Activated T-cell treated with anti-CD3 and anti-CD28 coated beads for 24 hours (primary cell): ENCODE data around the gene CCDC51.
"Not testable (repeated sequence)": the region's sequence is repeated elsewhere in the genome, so short reads cannot be mapped to it uniquely, and the experiment has no call there.

Experiments used
- DNase-seq: peaks from one replicate; pipeline ENCODE4 v3.0.0-alpha.2; 2020; ENCODE audit warnings: low read depth

Gene CCDC51

GRCh38 chr3:48465531-48466378, 25.8 kb upstream of the CCDC51 start:
- peak; percentile 76 for DNase-seq

GRCh38 chr3:48465237-48465530, 25.3 kb upstream of the CCDC51 start:
- DNase-seq = no peak

DNA sequence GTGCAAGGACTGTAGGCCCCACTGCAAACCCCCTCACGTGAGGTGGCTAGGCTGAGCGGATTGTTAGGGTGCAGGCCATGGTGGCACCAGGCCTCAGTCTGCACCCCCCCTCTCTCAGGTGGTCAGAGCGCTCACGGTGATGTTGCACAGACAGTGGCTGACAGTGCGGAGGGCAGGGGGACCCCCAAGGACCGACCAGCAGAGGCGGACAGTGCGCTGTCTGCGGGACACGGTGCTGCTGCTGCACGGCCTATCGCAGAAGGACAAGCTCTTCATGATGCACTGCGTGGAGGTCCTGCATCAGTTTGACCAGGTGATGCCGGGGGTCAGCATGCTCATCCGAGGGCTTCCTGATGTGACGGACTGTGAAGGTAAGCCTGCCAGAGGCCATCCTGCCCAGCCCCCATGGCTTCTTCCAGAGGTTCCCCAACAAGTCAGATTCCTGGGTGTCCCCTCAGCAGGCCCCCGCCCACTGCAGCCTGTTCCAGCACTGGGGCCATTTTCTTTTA, 24.8 kb upstream of the CCDC51 start:
- DNase-seq = no peak

GRCh38 chr3:48463703-48464102, 23.8 kb upstream of the CCDC51 start:
- no peak for DNase-seq

- DNase-seq = not testable (repeated sequence)
Observed at GRCh38 chr3:48461767-48462166, 21.8 kb upstream of the CCDC51 start.

- DNase-seq = no peak
Observed at GRCh38 chr3:48460517-48460902, 20.6 kb upstream of the CCDC51 start.

DNA sequence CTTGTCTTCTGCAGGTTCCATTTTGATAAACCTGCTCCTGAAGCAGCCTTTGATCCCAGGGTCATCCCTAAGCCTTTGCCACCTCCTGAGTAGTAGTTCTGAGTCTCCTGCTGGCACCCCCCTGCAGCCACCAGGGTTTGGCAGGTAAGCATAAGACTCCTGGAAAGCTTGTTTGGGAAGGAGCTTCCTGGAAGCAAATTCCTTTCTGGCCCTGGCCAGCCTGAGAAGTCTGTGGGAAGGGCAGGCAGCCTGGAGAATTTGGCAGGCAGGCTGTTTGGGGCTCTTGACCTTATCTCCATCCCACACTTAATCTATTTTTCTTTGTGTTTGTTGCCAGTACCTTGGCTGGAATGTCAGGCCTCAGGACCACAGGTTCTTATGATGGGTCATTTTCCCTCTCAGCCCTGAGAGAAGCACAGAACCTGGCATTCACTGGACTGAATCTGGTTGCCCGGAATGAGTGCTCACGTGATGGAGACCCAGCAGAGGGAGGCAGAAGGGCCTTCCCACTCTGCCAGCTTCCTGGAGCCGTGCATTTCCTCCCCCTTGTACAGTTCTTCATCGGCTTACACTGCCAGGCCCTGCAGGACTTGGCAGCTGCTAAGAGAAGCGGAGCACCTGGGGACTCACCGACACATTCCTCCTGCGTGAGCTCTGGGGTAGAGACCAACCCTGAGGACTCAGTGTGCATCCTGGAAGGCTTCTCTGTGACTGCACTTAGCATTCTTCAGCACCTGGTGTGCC, 20.0 kb upstream of the CCDC51 start:
- no peak for DNase-seq

GRCh38 chr3:48459331-48459730, 19.4 kb upstream of the CCDC51 start:
- no peak for DNase-seq

DNA sequence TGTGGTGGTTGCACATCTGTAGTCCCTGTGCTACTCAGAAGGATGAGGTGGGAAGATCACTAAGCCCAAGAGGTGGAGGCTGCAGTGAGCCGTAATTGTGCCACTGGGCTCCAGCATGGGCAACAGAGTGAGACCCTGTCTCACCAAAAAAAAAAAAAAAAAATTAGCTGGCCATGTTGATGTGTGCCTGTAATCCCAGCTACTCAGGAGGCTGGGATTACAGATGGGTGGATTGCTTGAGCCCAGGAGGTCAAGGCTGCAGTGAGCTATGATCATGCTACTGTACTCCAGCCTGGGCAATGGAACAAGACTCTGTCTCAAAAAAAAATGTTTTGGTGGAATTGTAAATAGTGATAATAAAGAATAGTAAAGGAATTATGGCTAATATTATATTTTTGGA, 16.5 kb upstream of the CCDC51 start:
- no peak for DNase-seq

DNA sequence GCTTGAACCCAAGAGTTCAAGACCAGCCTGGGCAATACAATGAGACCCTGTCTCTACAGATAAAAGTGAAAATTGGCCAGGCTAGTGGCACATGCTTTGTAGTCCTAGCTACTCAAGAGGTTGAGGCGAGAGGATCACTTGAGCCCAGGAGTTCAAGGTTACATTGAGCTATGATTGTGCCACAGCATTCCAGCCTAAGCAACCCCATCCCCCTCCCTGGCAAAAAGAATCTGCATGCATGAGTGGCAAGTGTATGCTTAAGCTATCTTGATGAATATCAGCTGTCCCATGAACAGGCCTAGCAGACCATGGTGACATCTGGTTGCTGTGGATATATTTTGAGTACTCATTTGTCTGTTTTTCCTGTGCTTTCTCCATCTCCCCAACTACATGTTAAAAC, 11.4 kb upstream of the CCDC51 start:
- no peak for DNase-seq

- peak; percentile 86 for DNase-seq
Observed at GRCh38 chr3:48446425-48447193, 6.7 kb upstream of the CCDC51 start, which contains the start of gene ATRIP. ATRIP (plus strand) TSS chr3:48446737; CDS start chr3:48446846, 109 bp downstream.

- no peak for DNase-seq
Observed at GRCh38 chr3:48446043-48446424, 6.1 kb upstream of the CCDC51 start.

DNA sequence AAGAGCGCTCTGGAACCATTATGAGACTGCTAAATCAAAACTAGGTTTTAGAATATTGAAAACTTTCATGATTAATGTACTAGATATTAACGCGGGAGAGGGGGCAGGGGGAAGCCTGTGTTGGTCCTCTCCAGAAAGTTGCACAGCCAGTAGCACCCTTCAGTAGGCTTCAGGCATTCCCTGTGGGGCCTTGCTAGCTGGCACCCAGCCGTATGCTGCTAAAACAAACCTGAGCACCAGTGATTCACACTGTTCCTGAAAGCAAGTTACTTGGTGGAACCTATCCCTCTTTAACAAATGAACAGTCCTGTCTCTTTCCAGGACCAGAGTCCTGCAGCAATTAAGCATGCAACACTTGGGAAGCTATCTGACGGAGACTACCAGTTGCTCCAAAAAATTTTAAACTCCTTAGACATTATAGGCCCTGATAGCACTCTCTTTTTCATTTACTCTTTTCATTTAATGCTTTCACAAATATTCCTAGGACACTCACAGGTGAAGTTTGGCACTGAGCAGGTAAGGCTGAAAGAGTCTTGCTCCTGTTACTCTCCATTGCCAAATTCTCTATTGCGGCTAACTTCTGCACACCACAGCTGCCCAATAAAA, 5.5 kb upstream of the CCDC51 start:
- DNase-seq = no peak

- no peak for DNase-seq
Observed at GRCh38 chr3:48441940-48442339, 2.0 kb upstream of the CCDC51 start.

DNA sequence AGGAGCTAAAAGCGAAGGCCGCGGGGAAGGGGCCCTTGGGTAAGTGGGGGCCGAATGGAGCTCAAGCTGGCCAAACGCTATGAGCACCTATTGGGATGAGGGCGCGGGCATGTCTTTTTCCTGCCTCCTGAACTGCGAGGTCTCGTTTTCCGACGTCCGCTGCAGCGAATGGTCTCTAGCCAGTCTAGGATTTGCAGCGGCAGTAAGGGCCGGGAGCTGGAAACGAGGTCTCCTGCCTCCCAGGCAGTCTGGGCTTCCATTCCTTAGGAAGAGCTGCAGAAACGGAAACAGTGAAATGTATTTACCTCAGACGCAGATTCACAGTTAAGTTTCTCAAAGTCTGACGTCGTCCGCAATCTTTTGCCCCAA, 655 bp upstream of the CCDC51 start:
- DNase-seq = no peak

GRCh38 chr3:48437812-48438211, 2.1 kb downstream of the CCDC51 start:
- no peak for DNase-seq

- no peak for DNase-seq
Observed at GRCh38 chr3:48436855-48437254, 3.1 kb downstream of the CCDC51 start.

- DNase-seq = no peak
Observed at GRCh38 chr3:48436477-48436787, 3.5 kb downstream of the CCDC51 start.

DNA sequence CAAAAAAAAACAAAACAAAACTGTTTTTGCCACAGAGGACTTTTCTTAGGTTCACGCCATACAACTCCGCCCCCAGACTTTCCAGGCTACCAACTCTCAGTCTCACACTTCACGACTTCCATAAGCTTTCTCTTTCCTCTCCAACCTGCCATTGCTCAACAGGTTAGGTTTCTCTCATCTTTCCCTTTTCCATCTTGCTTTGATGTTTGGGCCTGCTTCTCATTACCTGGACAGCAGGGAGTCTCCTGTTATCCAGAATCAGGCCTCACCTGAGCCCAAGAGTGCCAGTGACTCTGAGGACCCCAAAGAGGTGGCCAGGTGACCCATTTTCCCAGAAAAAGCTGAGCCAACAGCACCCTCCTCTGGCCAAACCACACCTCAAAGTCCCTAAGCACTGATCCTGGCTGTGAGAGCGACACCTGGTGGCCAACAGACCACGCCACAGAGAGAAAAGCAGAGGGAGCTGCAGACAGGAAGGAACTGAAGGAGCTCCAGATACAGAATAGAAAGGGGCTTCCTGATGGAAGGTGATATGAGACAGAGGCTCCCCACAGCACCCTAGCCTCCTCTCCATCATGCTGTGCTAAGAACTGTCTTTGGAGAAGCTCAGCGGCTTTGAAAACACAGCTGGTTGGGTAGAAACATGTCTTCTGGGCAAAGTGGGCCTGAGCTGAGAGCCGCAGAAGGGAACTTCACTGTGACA, 4.0 kb downstream of the CCDC51 start:
- peak; percentile 77 for DNase-seq

DNA sequence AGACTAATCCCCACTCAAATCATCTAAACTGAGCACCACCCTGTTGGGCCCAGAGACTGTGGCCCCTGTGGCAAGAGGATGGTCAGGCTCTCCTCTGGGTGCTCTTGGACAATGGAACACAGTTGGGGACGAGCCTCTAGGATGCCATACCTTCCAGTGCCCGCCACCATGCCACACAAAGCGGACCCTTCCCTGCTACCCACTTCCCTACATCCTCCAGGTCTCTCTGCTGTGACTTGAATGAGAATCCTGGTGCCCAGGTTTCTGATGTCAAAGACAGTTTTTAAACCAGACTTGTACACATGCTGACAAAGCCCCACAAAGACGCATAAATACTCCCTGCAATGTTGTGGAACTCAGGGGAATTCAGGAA, 4.7 kb downstream of the CCDC51 start:
- no peak for DNase-seq

GRCh38 chr3:48434591-48435222, 5.2 kb downstream of the CCDC51 start:
- DNase-seq = no peak
